Measurements from ENCODE around the gene DISP3.

The DISP3 gene

DNA sequence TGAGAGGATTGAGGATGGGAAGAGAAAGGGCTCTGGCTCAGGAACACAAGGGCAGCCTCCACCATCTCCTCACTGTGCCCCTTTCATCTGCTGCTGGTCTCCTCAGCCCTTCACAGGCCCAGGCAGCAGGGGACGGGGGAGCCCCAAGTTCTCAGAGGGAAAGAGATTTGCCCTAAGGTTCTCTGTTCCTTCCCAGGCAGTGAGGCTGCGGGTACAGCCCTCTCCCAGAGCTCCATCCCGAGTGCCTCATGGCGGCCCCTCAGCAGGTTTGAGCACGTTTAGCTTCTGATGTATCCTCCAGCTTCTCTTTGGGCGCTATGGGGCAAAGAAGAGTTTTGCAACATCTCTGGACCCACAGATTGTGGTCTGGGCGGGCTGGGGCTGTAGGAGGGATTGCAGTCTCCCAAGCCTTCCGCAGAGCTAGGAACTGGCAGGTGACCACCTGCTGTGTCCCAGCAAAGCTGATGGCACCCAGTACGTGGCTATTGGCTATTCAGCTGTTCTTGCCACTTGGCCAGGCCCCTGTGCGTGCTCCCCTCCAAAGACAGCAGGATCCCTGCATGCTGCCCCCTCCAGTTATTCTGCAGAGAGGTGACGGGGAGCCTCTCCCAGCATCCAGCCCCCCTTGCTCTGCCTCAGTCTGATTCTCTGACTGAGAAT, 10.1 kb downstream of the DISP3 start:
- in situ Hi-C loops (cut with MboI; ENCODE audit: low pct_unique_long_range_greater_than_20kb, low sequenced_read_pairs, unreplicated experiment): no loop called here
- TF ChIP-seq, protein P1, sequence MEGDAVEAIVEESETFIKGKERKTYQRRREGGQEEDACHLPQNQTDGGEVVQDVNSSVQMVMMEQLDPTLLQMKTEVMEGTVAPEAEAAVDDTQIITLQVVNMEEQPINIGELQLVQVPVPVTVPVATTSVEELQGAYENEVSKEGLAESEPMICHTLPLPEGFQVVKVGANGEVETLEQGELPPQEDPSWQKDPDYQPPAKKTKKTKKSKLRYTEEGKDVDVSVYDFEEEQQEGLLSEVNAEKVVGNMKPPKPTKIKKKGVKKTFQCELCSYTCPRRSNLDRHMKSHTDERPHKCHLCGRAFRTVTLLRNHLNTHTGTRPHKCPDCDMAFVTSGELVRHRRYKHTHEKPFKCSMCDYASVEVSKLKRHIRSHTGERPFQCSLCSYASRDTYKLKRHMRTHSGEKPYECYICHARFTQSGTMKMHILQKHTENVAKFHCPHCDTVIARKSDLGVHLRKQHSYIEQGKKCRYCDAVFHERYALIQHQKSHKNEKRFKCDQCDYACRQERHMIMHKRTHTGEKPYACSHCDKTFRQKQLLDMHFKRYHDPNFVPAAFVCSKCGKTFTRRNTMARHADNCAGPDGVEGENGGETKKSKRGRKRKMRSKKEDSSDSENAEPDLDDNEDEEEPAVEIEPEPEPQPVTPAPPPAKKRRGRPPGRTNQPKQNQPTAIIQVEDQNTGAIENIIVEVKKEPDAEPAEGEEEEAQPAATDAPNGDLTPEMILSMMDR (IDR thresholded peaks at IDR 0.05; ENCODE audit: extremely low read depth, insufficient read depth, missing control alignments): no peak
- no peak for DNase-seq (ENCODE audit: low spot score)

DNA sequence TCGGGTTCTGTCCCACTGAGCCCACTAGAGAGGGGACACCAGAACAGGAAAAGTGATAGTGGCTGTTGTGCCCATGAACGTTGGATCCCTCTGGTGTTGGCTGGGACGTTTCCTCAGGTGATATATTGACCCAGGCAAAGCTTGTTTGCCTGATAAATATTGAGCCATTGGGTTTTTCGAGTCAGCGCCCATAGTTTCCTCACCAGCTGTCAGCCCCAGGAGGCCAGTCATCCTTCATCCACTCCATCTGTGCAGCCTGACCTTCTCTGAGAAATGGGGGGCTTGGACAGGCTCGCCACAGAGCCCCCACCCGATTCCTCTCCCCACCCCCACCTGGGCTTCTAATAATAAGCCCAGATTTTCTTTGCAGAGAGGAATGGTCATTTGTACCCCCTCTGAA, 13.3 kb downstream of the DISP3 start:
- in situ Hi-C loops (cut with MboI; ENCODE audit: low pct_unique_long_range_greater_than_20kb, low sequenced_read_pairs, unreplicated experiment): no loop called here
- TF ChIP-seq, protein P1 (IDR thresholded peaks at IDR 0.05; ENCODE audit: extremely low read depth, insufficient read depth, missing control alignments): no peak
- DNase-seq (ENCODE audit: low spot score): no peak

DNA sequence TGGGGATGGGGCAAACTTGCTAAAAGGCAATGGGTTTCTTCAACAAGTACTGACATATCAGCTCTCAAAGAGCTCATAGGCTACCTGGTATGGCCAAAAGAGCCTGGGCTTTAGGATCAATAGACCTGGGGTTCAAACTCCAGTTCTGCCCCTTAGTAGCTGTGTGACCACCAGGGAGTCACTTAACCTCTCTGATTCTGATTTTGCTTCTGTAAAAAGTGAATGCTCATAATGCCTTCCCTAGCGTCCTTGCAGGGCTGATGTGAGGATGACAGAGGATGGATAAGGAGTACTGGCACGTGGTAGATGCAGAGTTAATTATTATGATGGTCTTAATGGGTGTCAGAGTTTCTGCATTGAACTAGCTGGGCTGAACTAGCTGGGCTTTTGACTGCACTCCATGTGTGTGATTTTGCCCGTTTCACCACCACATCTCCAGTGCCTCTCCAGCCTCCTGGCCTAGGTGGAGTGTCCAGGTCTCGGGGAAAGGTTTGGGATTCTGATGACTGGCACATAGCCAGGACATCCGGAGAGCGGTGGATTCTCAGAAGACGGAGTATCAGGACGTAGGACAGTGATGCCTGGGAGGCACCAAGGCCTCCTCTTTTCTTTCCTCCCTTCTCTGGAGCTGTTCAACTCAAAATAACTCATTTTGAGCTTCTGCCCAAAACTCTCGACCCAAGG, 15.2 kb downstream of the DISP3 start:
- TF ChIP-seq, protein P1 (IDR thresholded peaks at IDR 0.05; ENCODE audit: extremely low read depth, insufficient read depth, missing control alignments): no peak
- DNase-seq (ENCODE audit: low spot score): no peak
- in situ Hi-C loops (cut with MboI; ENCODE audit: low pct_unique_long_range_greater_than_20kb, low sequenced_read_pairs, unreplicated experiment): no loop called here

DNA sequence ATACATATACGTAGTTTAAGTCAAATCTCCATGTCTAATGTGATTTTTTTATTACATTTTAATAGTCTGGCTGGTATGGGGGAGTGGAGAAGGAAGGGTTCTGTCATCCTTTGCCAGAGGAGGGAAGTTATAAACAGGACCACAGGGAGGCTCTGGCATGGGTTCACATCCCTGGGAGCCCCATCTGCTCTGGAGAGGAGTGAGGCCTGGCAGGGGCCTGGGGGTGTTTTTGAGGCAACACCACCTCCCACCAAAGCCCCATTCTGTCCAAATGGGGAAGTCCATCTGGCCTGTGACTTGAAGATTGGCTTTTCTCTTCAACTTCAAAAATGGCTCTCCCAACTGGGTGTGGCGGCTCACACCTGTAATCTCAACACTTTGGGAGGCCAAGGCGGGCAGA, 15.8 kb downstream of the DISP3 start:
- no peak for DNase-seq (ENCODE audit: low spot score)
- in situ Hi-C loops (cut with MboI; ENCODE audit: low pct_unique_long_range_greater_than_20kb, low sequenced_read_pairs, unreplicated experiment): no loop called here
- TF ChIP-seq, protein P1 (IDR thresholded peaks at IDR 0.05; ENCODE audit: extremely low read depth, insufficient read depth, missing control alignments): no peak

DNA sequence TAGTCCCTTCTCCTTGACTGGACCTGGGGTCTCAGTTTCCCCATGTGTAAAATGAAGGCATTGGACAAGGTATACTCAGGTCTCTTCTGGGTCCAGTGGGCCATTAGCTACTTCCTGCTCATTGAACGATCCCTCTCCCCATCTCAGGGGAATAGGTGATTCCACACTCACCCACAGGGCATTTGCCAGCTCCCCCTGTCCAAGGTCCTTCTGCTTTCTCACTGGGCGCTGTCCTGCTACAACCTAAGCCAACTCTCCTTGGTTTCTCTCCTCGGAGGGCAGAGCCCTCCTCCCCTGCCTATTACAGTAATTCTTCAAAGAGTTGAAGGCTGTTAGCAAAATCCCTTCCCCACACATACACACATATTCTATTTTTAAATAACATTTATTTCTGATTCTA, 16.6 kb downstream of the DISP3 start:
- TF ChIP-seq, protein P1 (IDR thresholded peaks at IDR 0.05; ENCODE audit: extremely low read depth, insufficient read depth, missing control alignments): no peak
- in situ Hi-C loops (cut with MboI; ENCODE audit: low pct_unique_long_range_greater_than_20kb, low sequenced_read_pairs, unreplicated experiment): no loop called here
- DNase-seq (ENCODE audit: low spot score): no peak

DNA sequence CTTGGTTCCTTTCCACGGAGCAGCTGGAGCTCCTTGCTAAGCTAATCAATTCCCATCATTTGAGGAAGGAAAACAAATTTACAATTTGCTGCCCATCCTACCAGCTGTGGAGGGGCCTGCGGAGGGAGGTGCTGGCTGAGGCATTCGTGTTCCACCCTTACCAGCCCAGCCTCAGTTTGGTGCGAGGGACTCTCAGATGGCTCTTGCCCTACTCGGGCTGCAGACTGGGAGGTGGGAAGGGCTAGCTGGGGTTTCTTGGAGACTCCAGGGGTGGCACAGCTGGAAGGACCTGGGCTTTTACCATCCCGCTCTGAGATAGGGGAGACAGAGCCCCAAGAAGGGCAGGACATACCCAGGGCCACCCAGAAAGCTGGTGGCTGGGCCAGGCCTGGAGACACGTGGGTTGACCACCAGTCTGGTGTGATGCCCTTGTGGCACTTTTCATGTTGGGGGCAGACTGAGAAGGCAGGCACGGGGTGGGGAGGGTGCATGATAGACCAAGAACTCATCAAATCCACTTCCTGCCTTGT, 17.7 kb downstream of the DISP3 start:
- in situ Hi-C loops (cut with MboI; ENCODE audit: low pct_unique_long_range_greater_than_20kb, low sequenced_read_pairs, unreplicated experiment): no loop called here
- TF ChIP-seq, protein P1 (IDR thresholded peaks at IDR 0.05; ENCODE audit: extremely low read depth, insufficient read depth, missing control alignments): no peak
- DNase-seq (ENCODE audit: low spot score): no peak

Data from GM13977 (cell line).